HepG2 (cell line): ENCODE results near the gene NOVA2. TPM values are rescaled to one million over a fixed set of nuclear protein-coding genes. Genes with fewer than 3 reads are reported as not detected.

Experiments
- ARNT2 ChIP-seq: sonication (generic); formaldehyde crosslinking; IDR thresholded peaks from 2 replicates; pipeline ENCODE4 v1.8.0; 2022; ENCODE audit warnings: mild to moderate bottlenecking, low read depth, missing genetic modification reagents, moderate library complexity
- CHD2 ChIP-seq: IDR thresholded peaks from 2 replicates; pipeline ENCODE4 v1.6.1; 2011; ENCODE audit warnings: low read depth, low read length, improper control_type of control experiment
- DNMT1 ChIP-seq: sonication (generic); formaldehyde crosslinking; IDR thresholded peaks from 2 replicates; pipeline ENCODE4 v1.5.1; 2020; ENCODE audit warnings: mild to moderate bottlenecking, missing genetic modification reagents
- FOXA3 ChIP-seq: IDR thresholded peaks from 2 replicates; pipeline ENCODE4 v1.6.1; 2016; ENCODE audit warnings: missing genetic modification reagents, missing compliant biosample characterization
- GMEB2 ChIP-seq: IDR thresholded peaks from 2 replicates; pipeline ENCODE4 v1.6.1; 2016; ENCODE audit warnings: missing biosample characterization, missing genetic modification reagents, low read depth
- IRF2 ChIP-seq: IDR thresholded peaks from 2 replicates; pipeline ENCODE4 v1.6.1; 2018; ENCODE audit warnings: missing genetic modification reagents, missing compliant biosample characterization
- KDM5A ChIP-seq: fragments of 200-600 bp; sonication (generic); IDR thresholded peaks from 2 replicates; pipeline ENCODE4 v1.7.0; 2018; ENCODE audit warnings: antibody characterized with exemption, mild to moderate bottlenecking, low read length, borderline replicate concordance
- MAX ChIP-seq: IDR thresholded peaks from 2 replicates; pipeline ENCODE4 v1.6.1; 2012; ENCODE audit warnings: inconsistent platforms
- NFYC ChIP-seq: IDR thresholded peaks from 2 replicates; pipeline ENCODE4 v1.6.1; 2016; ENCODE audit warnings: missing genetic modification reagents, missing compliant biosample characterization
- PAF1 ChIP-seq: IDR thresholded peaks from 2 replicates; pipeline ENCODE4 v1.6.1; 2016; ENCODE audit warnings: missing genetic modification reagents, missing compliant biosample characterization
- PHF8 ChIP-seq: sonication (generic); formaldehyde crosslinking; IDR thresholded peaks from 2 replicates; pipeline ENCODE4 v1.5.0; 2020; ENCODE audit warnings: missing genetic modification reagents
- PRDM10 ChIP-seq: sonication (generic); formaldehyde crosslinking; IDR thresholded peaks from 2 replicates; pipeline ENCODE4 v1.4.0; 2020; ENCODE audit warnings: low read depth, missing genetic modification reagents
- RFXANK ChIP-seq: IDR thresholded peaks from 2 replicates; pipeline ENCODE4 v1.6.1; 2016
- SRSF4 ChIP-seq: fragments of 200-400 bp; formaldehyde crosslinking; IDR thresholded peaks from one replicate; pipeline ENCODE4 v1.6.1; 2018; ENCODE audit warnings: mild to moderate bottlenecking, low read depth, low read length, moderate library complexity; ENCODE audit not compliant: poor library complexity, severe bottlenecking
- TAF1 ChIP-seq: sonication (generic); formaldehyde crosslinking; IDR thresholded peaks from 2 replicates; pipeline ENCODE4 v1.4.0; 2020; ENCODE audit warnings: missing genetic modification reagents
- TAF15 ChIP-seq: fragments of 200-400 bp; formaldehyde crosslinking; IDR thresholded peaks from one replicate; pipeline ENCODE4 v1.6.1; 2018; ENCODE audit warnings: mild to moderate bottlenecking, low read depth, low read length; ENCODE audit not compliant: poor library complexity, severe bottlenecking
- TCF7 ChIP-seq: sonication (generic); IDR thresholded peaks from 2 replicates; pipeline ENCODE4 v1.6.1; 2016; ENCODE audit warnings: antibody characterized with exemption, low read depth
- TFAP4 ChIP-seq: sonication (generic); IDR thresholded peaks from 2 replicates; pipeline ENCODE4 v1.6.1; 2016; ENCODE audit warnings: low read depth, borderline replicate concordance
- ZNF18 ChIP-seq: sonication (generic); formaldehyde crosslinking; IDR thresholded peaks from 2 replicates; pipeline ENCODE4 v1.8.0; 2022; ENCODE audit warnings: mild to moderate bottlenecking, missing genetic modification reagents; ENCODE audit not compliant: insufficient replicate concordance
- ZNF343 ChIP-seq: sonication (generic); formaldehyde crosslinking; IDR thresholded peaks from 2 replicates; pipeline ENCODE4 v1.4.0; 2020; ENCODE audit warnings: mild to moderate bottlenecking, missing genetic modification reagents
- ZNF549 ChIP-seq: sonication (generic); formaldehyde crosslinking; IDR thresholded peaks from 2 replicates; pipeline ENCODE4 v1.5.0; 2020; ENCODE audit warnings: missing genetic modification reagents
- ZNF558 ChIP-seq: sonication (generic); formaldehyde crosslinking; IDR thresholded peaks from 2 replicates; pipeline ENCODE4 v1.9.0; 2022; ENCODE audit warnings: mild to moderate bottlenecking, missing genetic modification reagents, borderline replicate concordance
- ZZZ3 ChIP-seq: sonication (generic); formaldehyde crosslinking; IDR thresholded peaks from 2 replicates; pipeline ENCODE4 v1.4.0; 2020; ENCODE audit warnings: missing genetic modification reagents, mild to moderate bottlenecking, borderline replicate concordance
- polyA plus RNA-seq, 8 experiments: library from polyadenylated mRNA; depleted of rRNA in 3 of 8; stranded (reverse) in 7 of 8; unstranded in 1 of 8; fragments of >200 nt; fragmentation: Illumina TruSeq in 4 of 8; extraction: Trizol in 4 of 8; gene quantifications; 2 replicates each; pipeline versions ENCODE4 v1.2.1 to v1.2.3, GENCODE V29; 2011 to 2016; ENCODE audit warnings: low read depth in 4 of 8, missing spikeins in 1 of 8, mixed read lengths in 1 of 8; ENCODE audit not compliant: insufficient read depth in 1 of 8
- total RNA-seq, 5 experiments: library from RNA; depleted of rRNA; stranded (reverse); fragments of >200 nt; fragmentation: Illumina TruSeq; extraction: Trizol; gene quantifications; 2 replicates each; pipeline ENCODE4 v1.2.3, GENCODE V29; 2016; ENCODE audit warnings: low read depth in 1 of 5

NOVA2 gene
- total and polyA plus RNA-seq, 2 of the 13 experiments (the other 11 are each of a cell fraction or from before 2014, with no cell fraction given) = not detected

- TF ChIP-seq ZNF18 (CRISPR knock-in tag) (no peak), MAX (peak; percentile 97), SRSF4 (no peak), ZNF549 (CRISPR knock-in tag) (no peak), DNMT1 (CRISPR knock-in tag) (no peak), TFAP4 (peak; percentile 48; the same call in 1 of the 2 replicates), ZZZ3 (CRISPR knock-in tag) (no peak), CHD2 (peak; percentile 61; the same call in 1 of the 2 replicates), KDM5A (peak; percentile 61; the same call in 1 of the 2 replicates), NFYC (peak; percentile 100), TAF1 (no peak), PRDM10 (no peak), IRF2 (CRISPR knock-in tag) (peak; percentile 93), PAF1 (CRISPR knock-in tag) (no peak), TAF15 (no peak), ARNT2 (CRISPR knock-in tag) (peak; percentile 75; the same call in 1 of the 2 replicates), ZNF558 (CRISPR knock-in tag) (no peak), GMEB2 (CRISPR knock-in tag) (peak; percentile 61), RFXANK (CRISPR knock-in tag) (0 out of 2 replicates have a peak, but pooled peaks have one; percentile 60), ZNF343 (CRISPR knock-in tag) (no peak), FOXA3 (CRISPR knock-in tag) (peak; percentile 27; the same call in 1 of the 2 replicates), PHF8 (CRISPR knock-in tag) (peak; percentile 32; the same call in 1 of the 2 replicates), TCF7 (no peak)
Measured at GRCh38 chr19:45927565-45928261, 46.0 kb downstream of the NOVA2 start (continued).
